IPS DF 4.7 (cell line): ENCODE measurements around the gene CPE.
"Not testable (repeated sequence)": the region's sequence is repeated elsewhere in the genome, so short reads cannot be mapped to it uniquely, and the experiment has no call there.

ENCODE experiments used
- DNase-seq: peaks from one replicate; pipeline ENCODE4 v3.0.0-alpha.2; 2013; ENCODE audit warnings: low spot score; ENCODE audit errors: extremely low read depth

CPE gene

DNA sequence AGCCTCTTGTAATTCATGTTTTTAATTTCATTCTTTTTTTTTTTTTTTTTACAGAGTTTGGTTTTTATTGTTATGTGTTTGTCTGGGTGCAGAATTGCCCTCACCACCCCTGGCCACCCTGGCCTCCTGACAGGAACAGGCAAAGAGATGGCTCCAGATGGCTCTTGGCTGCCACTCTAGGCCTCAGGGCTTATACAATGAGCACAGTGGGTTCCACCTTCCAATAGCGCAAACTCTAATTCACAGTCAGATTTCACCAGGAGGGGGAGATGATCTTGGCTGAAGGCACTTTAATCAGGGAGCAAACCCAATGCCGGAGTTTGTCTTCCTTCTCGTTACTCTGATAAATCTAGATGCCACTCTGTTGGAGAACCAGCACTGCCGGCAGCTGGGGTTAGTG is 24.8 kb downstream of the CPE start:
- DNase-seq: no peak

- DNase-seq: no peak
Measured at GRCh38 chr4:165404080-165404479, 25.3 kb downstream of the CPE start.

DNA sequence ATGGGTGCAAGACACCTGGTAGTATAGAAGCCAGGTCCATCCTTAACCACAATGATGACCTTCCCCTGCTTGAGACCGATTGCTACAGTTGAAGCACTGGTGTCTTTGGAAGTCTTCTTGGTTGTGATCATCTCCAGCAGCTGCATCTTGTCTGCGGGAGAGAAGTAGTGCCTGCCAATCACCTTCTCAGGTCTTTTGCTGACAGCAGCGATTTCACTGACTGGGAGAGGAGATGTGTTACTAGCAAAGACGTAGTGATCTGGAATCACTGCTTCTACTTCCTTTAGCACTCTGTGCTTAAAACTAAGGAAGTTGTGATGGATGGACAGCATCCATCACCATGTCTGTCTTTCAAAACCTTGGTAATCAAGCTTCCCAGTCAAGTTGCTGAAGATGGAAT is 25.9 kb downstream of the CPE start:
- DNase-seq: no peak

GRCh38 chr4:165410214-165410613 is 31.4 kb downstream of the CPE start:
- no peak for DNase-seq

DNA sequence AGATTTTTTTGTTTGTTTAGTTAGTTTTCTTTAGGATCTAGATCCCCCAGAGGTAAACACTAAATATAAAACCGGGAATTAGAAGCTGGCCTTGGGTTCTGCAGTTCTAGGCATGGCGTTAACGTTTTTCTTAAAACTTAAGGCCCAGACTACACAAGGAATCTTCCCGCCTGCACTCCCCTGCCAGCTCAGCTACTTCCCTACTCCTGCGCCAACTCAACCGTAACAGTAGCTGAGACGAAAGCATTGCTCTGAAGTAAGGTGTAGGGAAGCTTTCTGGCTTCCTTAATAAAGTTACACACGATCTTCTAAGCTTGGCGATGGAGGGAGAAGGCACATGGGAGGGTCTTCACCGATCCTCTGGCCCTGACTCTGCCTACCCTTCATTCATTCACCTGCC is 37.1 kb downstream of the CPE start:
- no peak for DNase-seq

DNA sequence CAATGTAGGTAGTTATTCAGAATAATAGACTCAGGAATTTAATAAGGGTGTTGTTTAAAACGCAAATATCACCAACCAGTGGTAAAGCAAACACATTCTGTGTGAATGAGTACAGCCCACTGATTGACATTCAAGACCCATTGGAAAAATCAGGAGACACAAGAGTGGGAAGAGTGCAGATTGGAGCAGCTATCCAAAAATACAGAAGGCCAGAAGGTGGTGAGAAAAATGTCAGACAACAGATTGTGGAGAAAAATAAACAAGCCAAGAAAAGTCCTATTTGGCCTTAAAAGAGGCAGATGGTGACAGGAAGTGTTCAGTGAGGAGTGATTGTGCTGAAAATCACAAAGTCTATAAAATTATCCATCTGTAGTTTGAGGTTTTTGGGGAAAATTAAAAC is 39.3 kb downstream of the CPE start:
- no peak for DNase-seq

- no peak for DNase-seq
Measured at GRCh38 chr4:165425629-165426028, 46.8 kb downstream of the CPE start.

DNA sequence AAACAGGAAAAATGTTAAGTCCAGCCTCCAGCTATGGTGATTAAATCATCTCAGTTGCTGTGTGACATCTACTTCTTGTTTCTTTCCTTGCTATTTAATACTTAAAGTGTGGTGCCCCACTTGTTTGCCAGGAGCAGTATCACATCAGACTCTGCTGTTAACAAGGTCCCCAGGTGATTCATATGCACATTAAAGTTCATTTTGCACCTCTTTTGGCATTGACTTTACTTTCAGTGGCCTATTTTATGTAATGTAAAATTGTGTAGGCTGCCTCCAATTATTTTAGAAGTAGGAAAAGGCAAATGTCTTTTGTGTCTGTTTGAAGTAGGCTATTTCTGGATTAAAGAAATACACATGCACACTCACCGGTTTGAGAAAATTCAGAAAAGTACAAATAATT is 47.5 kb downstream of the CPE start:
- DNase-seq: no peak

DNA sequence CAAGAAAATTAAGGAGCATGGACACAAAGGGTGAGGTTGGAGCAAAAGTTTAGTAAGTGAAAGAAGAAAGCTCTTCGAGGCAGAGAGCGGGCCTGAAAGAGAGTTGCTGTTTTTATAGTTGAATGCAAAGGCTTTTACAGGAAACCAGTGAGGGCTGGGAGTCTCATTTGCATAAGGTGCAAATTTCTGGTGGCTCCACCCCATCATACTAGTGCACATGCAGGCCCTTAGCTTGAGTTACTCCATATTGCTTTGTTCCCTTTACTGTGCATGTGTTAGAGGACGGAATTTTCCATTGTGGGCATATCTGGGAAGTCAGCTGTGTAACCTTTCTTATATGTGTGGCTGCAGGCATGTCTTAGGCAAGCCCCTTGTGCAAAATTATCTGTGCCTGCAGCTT is 48.0 kb downstream of the CPE start:
- no peak for DNase-seq

- DNase-seq: no peak
Measured at GRCh38 chr4:165428957-165429356, 50.1 kb downstream of the CPE start.

DNA sequence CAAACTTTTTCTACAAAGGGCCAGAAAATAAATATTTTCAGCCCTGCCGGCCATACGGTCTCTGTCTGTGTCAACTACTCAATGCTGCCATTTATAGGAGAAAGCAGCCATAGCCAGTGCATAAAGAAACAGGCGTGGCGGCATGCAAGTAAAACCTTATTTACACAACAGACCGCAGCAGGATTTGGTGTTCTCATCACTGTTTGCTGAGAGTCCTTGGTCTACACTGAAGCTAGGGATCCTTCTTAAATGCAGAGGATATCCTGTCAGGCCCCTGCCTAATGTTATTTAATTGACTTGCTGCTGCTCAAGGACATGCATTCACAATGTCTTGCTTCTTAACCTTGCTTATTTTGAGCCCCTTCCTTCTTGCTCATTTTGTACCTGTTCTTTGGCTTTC is 54.7 kb downstream of the CPE start:
- DNase-seq: no peak

DNA sequence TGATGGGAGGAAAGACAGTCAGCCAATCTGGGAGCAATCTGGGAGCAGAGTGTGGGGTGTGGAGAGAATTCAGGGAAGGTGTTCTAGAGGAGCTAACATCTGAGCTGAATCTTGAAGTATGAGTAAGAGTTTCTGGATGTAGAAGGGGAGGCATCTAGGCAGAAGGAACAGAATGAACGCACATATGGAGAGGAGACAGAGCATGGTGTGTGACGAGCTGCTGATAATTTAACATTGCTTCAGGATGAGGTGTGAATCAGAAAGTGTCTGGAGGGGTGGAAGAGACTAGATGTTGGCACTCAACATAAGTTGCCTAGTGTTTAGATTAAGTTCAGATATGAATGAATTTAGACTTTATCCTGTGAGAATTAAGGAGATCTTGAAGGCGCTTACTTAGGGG is 58.9 kb downstream of the CPE start:
- DNase-seq: no peak

- no peak for DNase-seq
Measured at GRCh38 chr4:165439344-165439743, 60.5 kb downstream of the CPE start.

DNA sequence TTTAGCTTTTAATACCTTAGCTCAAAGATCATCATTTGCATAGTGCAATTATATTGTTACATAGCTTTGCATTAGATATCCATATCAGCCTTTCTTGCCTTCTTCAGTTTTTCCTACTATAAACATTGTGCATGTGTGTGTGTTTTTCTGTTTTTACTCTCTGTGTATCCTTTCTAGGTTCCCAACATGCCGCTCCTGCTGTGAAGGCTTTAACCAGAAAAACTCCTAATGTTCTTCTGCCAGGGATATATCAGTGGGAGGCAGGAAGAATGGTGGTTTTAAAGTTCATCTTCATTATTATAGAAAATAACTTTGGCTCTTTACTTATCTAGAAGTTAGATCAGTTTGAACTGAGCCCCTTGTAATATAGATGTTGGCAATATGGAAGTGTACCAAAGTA is 61.2 kb downstream of the CPE start:
- no peak for DNase-seq

GRCh38 chr4:165440415-165441158 is 61.8 kb downstream of the CPE start:
- DNase-seq: no peak

- DNase-seq: no peak
Measured at GRCh38 chr4:165443276-165443675, 64.5 kb downstream of the CPE start.

DNA sequence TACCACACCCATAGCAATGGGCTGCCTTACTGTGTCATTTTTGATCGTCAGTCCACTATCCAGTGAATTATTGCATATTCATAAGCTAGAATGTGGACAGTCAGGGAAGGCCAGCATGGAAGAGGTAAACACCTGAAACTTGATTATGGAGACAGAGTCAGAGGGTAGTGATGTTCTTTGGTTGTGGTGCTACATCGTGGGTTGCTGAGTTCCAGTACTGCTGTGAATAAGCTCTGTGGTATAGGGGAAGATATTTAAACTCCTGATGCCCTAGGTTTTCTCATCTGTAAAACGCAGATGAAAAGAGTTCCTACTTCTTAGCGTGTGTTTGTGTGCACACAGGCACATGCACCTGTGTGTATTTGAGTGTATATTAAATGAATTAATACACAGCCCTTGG is 69.9 kb downstream of the CPE start:
- no peak for DNase-seq

- no peak for DNase-seq
Measured at GRCh38 chr4:165449333-165449732, 70.5 kb downstream of the CPE start.

- no peak for DNase-seq
Measured at GRCh38 chr4:165450871-165451270, 72.1 kb downstream of the CPE start.

DNA sequence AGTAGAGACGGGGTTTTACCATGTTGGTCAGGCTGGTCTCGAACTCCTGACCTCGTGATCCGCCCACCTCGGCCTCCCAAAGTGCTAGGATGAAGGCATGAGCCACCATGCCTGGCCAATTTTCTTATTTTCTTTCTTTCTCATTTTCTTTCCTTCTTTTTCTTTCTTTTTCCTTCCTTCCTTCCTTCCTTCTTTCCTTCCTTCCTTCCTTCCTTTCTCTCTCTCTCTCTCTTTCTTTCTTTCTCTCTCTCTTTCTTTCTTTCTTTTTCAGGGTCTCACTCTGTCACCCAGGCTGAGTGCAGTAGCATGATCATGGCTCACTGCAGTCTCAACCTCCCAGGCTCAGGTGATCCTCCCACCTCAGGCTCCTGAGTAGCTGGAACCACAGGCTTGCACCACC is 74.3 kb downstream of the CPE start:
- DNase-seq: not testable (repeated sequence)

DNA sequence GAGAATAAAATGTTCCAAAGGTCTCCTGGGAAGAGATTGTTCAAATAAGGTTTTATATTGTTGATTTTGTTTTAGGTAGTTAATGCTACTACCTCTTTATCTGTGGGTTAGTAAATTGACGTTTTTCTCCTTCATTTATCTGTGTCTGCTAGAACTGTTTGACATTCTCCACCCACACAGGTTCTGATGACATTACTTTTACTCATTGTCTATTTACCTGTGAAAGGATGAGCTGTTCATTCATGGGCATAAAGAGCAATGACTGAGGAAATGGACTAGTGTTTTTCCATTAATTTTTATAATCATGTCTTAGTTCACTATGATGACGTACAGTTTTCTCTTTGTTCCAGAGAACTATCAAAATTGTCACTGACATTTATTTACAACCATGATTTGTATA is 75.6 kb downstream of the CPE start:
- no peak for DNase-seq

- no peak for DNase-seq
Measured at GRCh38 chr4:165457793-165458192, 79.0 kb downstream of the CPE start.

- no peak for DNase-seq
Measured at GRCh38 chr4:165458471-165458870, 79.7 kb downstream of the CPE start.
